PFSK-1 (cell line): ENCODE data around the gene SCO2.

Experiments
- FOXP2 ChIP-seq: optimal IDR thresholded peaks from 2 replicates; pipeline ENCODE3; 2011; ENCODE audit warnings: borderline replicate concordance, control low read depth, inconsistent platforms; ENCODE audit not compliant: insufficient read depth; ENCODE audit errors: extremely low read length, extremely low read depth
- POLR2AphosphoS5 ChIP-seq: IDR thresholded peaks from 2 replicates; pipeline ENCODE4 v1.6.1; 2012; ENCODE audit warnings: low read depth, mild to moderate bottlenecking, control low read depth, low read length, moderate library complexity
- REST ChIP-seq, 2 experiments: IDR thresholded peaks; 2 replicates each; pipeline versions ENCODE4 v1.6.1 to v1.8.0; 2011 to 2012; ENCODE audit warnings: low read depth in 2 of 2, low read length in 2 of 2, control low read depth in 1 of 2, inconsistent platforms in 1 of 2, mild to moderate bottlenecking in 1 of 2, moderate library complexity in 1 of 2; ENCODE audit not compliant: insufficient read depth in 1 of 2
- SIN3A ChIP-seq: IDR thresholded peaks from 2 replicates; pipeline ENCODE4 v1.6.1; 2012; ENCODE audit warnings: mild to moderate bottlenecking, low read length, moderate library complexity, borderline replicate concordance; ENCODE audit not compliant: insufficient read depth
- TAF1 ChIP-seq: IDR thresholded peaks from 2 replicates; pipeline ENCODE4 v1.6.1; 2012; ENCODE audit warnings: low read length, control low read depth, borderline replicate concordance; ENCODE audit not compliant: insufficient read depth

Gene SCO2

DNA sequence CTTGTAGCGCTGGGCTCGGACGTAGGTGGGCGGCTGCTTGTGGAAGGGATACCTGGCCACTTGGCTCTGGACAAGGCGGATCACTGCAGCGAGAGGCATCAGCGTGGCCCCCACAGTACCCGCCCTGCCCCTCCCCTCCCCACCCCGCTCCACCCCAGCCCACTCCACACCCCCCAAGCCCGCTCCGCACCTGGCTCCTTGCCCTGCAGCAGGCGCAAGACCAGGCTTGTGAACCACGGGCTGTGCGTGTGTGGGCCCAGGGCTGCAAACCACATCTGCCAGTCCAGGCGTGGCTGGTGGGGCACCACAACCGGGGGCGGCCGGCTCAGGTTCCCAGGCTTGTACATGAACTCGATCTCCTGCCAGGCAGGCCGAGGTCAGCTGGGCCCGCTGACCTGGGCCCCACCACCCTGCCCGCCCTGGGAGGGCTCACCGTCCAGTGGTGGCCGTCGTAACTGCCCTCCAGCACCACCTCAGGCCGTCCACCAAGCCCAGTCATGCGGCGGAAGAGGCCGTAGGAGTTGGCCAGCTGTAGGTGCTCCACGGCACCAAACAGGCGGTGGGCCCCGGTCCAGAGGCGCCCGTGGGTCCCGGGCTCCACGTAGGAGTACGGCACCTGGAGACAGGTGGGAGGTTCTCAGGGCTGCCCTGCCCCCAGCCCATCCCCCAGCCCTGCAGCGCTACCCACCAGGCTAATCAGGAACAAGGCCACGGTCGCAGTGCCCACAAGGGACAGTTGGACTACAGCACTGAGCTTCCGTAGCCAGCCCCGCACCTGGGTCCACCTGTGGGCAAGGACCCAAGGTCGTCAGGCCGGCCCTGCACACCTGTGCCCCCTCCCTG, 20.8 kb downstream of the SCO2 start:
- TF ChIP-seq TAF1 (no peak), FOXP2 (no peak), REST (IDR thresholded peaks at IDR 0.05; ENCODE audit: insufficient read depth in 1 of 2, low read depth in 2 of 2, low read length in 2 of 2) (no peak), POLR2AphosphoS5 (no peak), SIN3A (no peak)

DNA sequence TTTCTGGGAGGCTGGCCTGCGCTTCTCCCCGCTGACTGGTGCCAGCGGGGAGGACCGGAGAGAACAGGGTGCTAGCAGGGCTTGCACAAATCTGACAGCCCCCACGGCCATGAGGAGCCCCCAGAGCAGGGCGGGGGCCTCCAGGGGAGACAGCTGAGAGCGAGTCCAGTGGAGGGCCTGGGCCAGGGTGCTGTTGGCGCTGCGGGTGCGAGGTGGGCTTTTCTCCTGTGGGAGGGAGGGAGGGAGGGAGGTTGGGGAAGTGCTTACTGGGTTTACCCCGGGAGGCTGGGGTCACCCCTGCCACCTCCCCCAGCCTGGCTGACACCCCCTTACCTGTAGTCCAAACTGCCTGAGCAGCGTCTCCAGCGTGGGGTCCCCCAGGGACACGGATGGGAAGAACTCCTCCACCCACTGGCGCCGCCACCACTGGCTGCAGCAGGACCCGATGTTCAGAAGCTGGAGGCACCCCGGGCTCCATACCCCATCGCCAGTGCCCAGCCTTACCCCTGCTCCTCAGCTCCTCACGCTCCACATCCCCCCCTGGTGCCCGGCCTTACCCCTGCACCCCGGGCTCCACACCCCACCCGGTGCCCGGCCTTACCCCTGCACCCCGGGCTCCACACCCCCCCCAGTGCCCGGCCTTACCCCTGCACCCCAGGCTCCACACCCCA, 21.8 kb downstream of the SCO2 start:
- no peak for TF ChIP-seq REST (IDR thresholded peaks at IDR 0.05; ENCODE audit: insufficient read depth in 1 of 2, low read depth in 2 of 2, low read length in 2 of 2)
- TF ChIP-seq FOXP2, result no peak
- TF ChIP-seq TAF1, result no peak
- no peak for TF ChIP-seq POLR2AphosphoS5
- no peak for TF ChIP-seq SIN3A

- TF ChIP-seq SIN3A (no peak), POLR2AphosphoS5 (no peak), FOXP2 (no peak), REST (IDR thresholded peaks at IDR 0.05; ENCODE audit: insufficient read depth in 1 of 2, low read depth in 2 of 2, low read length in 2 of 2) (no peak), TAF1 (no peak)
These were observed 22.5 kb downstream of the SCO2 start for GRCh38 chr22:50502628-50503474.

- no peak for TF ChIP-seq POLR2AphosphoS5
- TF ChIP-seq TAF1, result no peak
- TF ChIP-seq FOXP2, result no peak
- no peak for TF ChIP-seq REST (IDR thresholded peaks at IDR 0.05; ENCODE audit: insufficient read depth in 1 of 2, low read depth in 2 of 2, low read length in 2 of 2)
- no peak for TF ChIP-seq SIN3A
These were observed 23.3 kb downstream of the SCO2 start for GRCh38 chr22:50502096-50502495.
